HFFc6 (cell line): ENCODE measurements around the gene ZNF787. TPM values are rescaled to one million over a fixed set of nuclear protein-coding genes. Genes with fewer than 3 reads are reported as not detected.

Experiments used
- DNase-seq: peaks from one replicate; pipeline ENCODE4 v3.0.0-alpha.2; 2018
- H3K27ac Mint-ChIP-seq: 2 replicates; pipeline ENCODE4 v1.8.0; 2020; ENCODE audit warnings: mild to moderate bottlenecking, mixed read lengths
- H3K27me3 Mint-ChIP-seq: 2 replicates; pipeline ENCODE4 v1.8.0; 2021; ENCODE audit warnings: mild to moderate bottlenecking, moderate library complexity, mixed read lengths; ENCODE audit not compliant: insufficient read depth
- H3K36me3 Mint-ChIP-seq: 2 replicates; pipeline ENCODE4 v1.8.0; 2021; ENCODE audit warnings: low read depth, mixed read lengths
- H3K4me1 Mint-ChIP-seq: 2 replicates; pipeline ENCODE4 v1.8.0; 2020; ENCODE audit warnings: low read depth, mixed read lengths
- H3K4me3 Mint-ChIP-seq: 2 replicates; pipeline ENCODE4 v1.8.0; 2020; ENCODE audit warnings: mild to moderate bottlenecking, moderate library complexity, mixed read lengths
- H3K9me3 Mint-ChIP-seq: 2 replicates; pipeline ENCODE4 v1.8.0; 2020; ENCODE audit warnings: mild to moderate bottlenecking, mixed read lengths
- CTCF ChIP-seq: fragments of 200-600 bp; sonication (generic); IDR thresholded peaks from 2 replicates; pipeline ENCODE4 v1.5.0; 2021; ENCODE audit warnings: antibody characterized with exemption, mild to moderate bottlenecking
- total RNA-seq, 6 experiments: library from RNA; stranded (reverse); fragmentation: NEBNext Ultra II Directional; extraction: Animal tissue kit (Norgen Biotek cat#: 25700); gene quantifications; 2 replicates in 1 of 6; 3 replicates in 5 of 6; pipeline ENCODE4 v1.2.3, GENCODE V29; 2021

Gene ZNF787
- total RNA-seq, 6 experiments from 2014 or later: 28.5 to 31.5 (median 29.5) TPM

- Mint-ChIP-seq H3K4me3 (no peak overlapping the region), H3K36me3 (peaks cover 1% of the 10 kb centered on the region; the same call in 1 of the 2 replicates), H3K9me3 (no peaks in the 10 kb centered on the region), H3K4me1 (peaks cover 22% of the 10 kb centered on the region), H3K27me3 (peaks cover 2% of the 10 kb centered on the region; the same call in 1 of the 2 replicates), H3K27ac (no peak overlapping the region)
- TF ChIP-seq CTCF: no peak
- DNase-seq: no peak
Observed at GRCh38 chr19:56142897-56143434, 21.9 kb upstream of the ZNF787 start.

- DNase-seq: no peak
- peaks cover 2% of the 10 kb centered on the region; the same call in 1 of the 2 replicates for H3K27me3 Mint-ChIP-seq
- H3K27ac Mint-ChIP-seq: peak overlapping the region; percentile 61
- peaks cover 22% of the 10 kb centered on the region for H3K4me1 Mint-ChIP-seq
- TF ChIP-seq CTCF: no peak
- H3K9me3 Mint-ChIP-seq: no peaks in the 10 kb centered on the region
- H3K4me3 Mint-ChIP-seq: peak overlapping the region; percentile 85
- no peaks in the 10 kb centered on the region; the same call in 1 of the 2 replicates for H3K36me3 Mint-ChIP-seq
Observed at GRCh38 chr19:56142087-56142787, 21.1 kb upstream of the ZNF787 start.

GRCh38 chr19:56141417-56141993, 20.4 kb upstream of the ZNF787 start:
- peaks cover 2% of the 10 kb centered on the region; the same call in 1 of the 2 replicates for H3K27me3 Mint-ChIP-seq
- H3K4me3 Mint-ChIP-seq: peak overlapping the region; percentile 86
- peaks cover 22% of the 10 kb centered on the region for H3K4me1 Mint-ChIP-seq
- DNase-seq: no peak
- no peaks in the 10 kb centered on the region for H3K9me3 Mint-ChIP-seq
- peak overlapping the region; percentile 97 for H3K27ac Mint-ChIP-seq
- no peak for TF ChIP-seq CTCF
- no peaks in the 10 kb centered on the region; the same call in 1 of the 2 replicates for H3K36me3 Mint-ChIP-seq

GRCh38 chr19:56140583-56141416, 19.7 kb upstream of the ZNF787 start, which contains the start of gene ZNF444:
TSS of gene ZNF444 (plus strand) at chr19:56141287. CDS start at chr19:56146912, 5,625 bp downstream.
- peak; percentile 99 for DNase-seq
- H3K36me3 Mint-ChIP-seq: no peaks in the 10 kb centered on the region; the same call in 1 of the 2 replicates
- TF ChIP-seq CTCF: no peak
- H3K9me3 Mint-ChIP-seq: no peaks in the 10 kb centered on the region
- H3K27me3 Mint-ChIP-seq: peaks cover 2% of the 10 kb centered on the region; the same call in 1 of the 2 replicates
- peaks cover 22% of the 10 kb centered on the region for H3K4me1 Mint-ChIP-seq
- H3K27ac Mint-ChIP-seq: peak within 1 kb of the TSS; percentile 97
- peak within 1 kb of the TSS; percentile 86 for H3K4me3 Mint-ChIP-seq

DNA sequence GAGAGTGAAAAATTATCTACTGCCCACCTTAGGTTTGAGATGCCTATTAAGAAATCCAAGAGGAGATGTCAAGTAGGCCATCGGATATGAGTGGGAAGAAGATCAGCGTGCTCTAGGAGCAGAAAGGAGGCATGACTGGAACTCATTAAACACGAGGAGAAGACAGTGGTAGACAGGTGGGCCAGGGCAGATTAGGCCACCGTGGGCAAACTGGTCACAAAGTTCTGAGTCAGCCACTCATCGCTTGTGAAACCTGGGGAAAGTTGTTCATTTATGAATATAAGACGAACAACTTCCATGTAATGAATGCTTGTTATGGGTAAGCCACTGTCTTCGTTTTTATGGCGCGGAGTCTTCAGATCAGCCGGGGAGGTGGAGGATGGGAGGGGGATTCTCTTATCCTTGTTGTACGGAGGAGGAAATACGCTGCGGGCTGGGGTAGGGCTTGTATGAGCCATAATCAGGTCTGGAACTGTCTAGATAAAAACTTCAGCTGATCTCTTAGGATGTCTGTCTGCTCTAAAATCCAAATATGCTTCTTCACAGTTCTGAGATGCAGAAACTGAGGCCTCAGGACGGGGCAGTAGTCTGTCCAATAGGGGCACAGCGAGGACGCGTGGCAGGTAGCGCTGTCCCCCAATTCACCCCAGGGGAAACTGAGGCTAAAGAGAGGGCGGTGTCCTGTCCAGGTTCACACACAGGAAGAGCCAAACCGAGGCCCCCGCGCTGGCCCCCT, 18.9 kb upstream of the ZNF787 start:
- peak overlapping the region; percentile 86 for H3K4me3 Mint-ChIP-seq
- no peak for DNase-seq
- no peak for TF ChIP-seq CTCF
- peaks cover 2% of the 10 kb centered on the region; the same call in 1 of the 2 replicates for H3K27me3 Mint-ChIP-seq
- peak overlapping the region; percentile 97 for H3K27ac Mint-ChIP-seq
- H3K4me1 Mint-ChIP-seq: peaks cover 22% of the 10 kb centered on the region
- H3K36me3 Mint-ChIP-seq: no peaks in the 10 kb centered on the region; the same call in 1 of the 2 replicates
- no peaks in the 10 kb centered on the region for H3K9me3 Mint-ChIP-seq
